Vagina (tissue), 2 donors: ENCODE measurements around the gene ASPG.

Experiments used
- POLR2AphosphoS5 ChIP-seq, 2 donors: sonication (generic); formaldehyde crosslinking; IDR thresholded peaks; one replicate each; pipeline ENCODE4 v1.9.0; 2017; ENCODE audit warnings: antibody characterized with exemption in 2 of 2, mild to moderate bottlenecking in 2 of 2, low read depth in 1 of 2; ENCODE audit not compliant: insufficient read depth in 1 of 2
- TF ChIP-seq, protein P1 (sequence below), 3 experiments: fragments of 450-650 bp in 2 of 3; fragments of 200-600 bp in 1 of 3; sonication (generic) in 1 of 3; IDR thresholded peaks; one replicate each; pipeline ENCODE4 v1.5.1; 2017 to 2019; ENCODE audit warnings: antibody characterized with exemption in 3 of 3, mild to moderate bottlenecking in 2 of 3, moderate library complexity in 2 of 3

DNA sequence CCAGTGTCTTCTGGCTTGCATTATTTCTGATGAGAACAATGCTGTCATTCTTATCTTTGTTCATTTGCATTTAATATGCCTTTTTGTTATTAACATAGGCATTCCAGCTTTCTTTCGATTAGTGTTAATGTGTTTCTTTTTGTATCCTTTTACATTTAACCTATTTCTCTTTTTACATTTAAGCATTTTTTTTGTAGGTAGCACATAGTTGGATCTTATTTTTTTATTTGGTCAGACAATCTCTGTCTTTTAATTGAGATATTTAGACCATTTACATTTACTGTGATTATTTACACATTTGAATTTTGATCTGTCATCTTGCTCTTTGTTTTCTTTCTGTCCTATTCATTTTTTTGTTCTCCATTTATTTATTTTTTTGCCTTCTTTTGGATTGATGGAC lies 38.4 kb downstream of the ASPG start:
- TF ChIP-seq, protein P1, sequence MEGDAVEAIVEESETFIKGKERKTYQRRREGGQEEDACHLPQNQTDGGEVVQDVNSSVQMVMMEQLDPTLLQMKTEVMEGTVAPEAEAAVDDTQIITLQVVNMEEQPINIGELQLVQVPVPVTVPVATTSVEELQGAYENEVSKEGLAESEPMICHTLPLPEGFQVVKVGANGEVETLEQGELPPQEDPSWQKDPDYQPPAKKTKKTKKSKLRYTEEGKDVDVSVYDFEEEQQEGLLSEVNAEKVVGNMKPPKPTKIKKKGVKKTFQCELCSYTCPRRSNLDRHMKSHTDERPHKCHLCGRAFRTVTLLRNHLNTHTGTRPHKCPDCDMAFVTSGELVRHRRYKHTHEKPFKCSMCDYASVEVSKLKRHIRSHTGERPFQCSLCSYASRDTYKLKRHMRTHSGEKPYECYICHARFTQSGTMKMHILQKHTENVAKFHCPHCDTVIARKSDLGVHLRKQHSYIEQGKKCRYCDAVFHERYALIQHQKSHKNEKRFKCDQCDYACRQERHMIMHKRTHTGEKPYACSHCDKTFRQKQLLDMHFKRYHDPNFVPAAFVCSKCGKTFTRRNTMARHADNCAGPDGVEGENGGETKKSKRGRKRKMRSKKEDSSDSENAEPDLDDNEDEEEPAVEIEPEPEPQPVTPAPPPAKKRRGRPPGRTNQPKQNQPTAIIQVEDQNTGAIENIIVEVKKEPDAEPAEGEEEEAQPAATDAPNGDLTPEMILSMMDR (IDR thresholded peaks at IDR 0.05): no peak
- TF ChIP-seq POLR2AphosphoS5 (IDR thresholded peaks at IDR 0.05; ENCODE audit: insufficient read depth in 1 of 2, low read depth in 1 of 2): no peak
